Sigmoid colon (tissue), 4 donors: ENCODE measurements around the gene MIOX.

Experiments used
- EP300 ChIP-seq, 4 donors: sonication (generic); formaldehyde crosslinking; IDR thresholded peaks; one replicate each; pipeline ENCODE4 v1.6.1; 2017; ENCODE audit warnings: antibody characterized with exemption in 4 of 4
- POLR2A ChIP-seq, 2 donors: fragments of 450-650 bp; IDR thresholded peaks; one replicate each; pipeline ENCODE4 v1.6.1; 2016; ENCODE audit warnings: antibody characterized with exemption in 2 of 2, mild to moderate bottlenecking in 2 of 2, moderate library complexity in 2 of 2
- TF ChIP-seq, protein P1 (sequence below), 4 experiments: fragments of 450-650 bp in 3 of 4; fragments of 200-600 bp in 1 of 4; IDR thresholded peaks; one replicate each; pipeline ENCODE4 v1.5.1; 2016 to 2019; ENCODE audit warnings: antibody characterized with exemption in 4 of 4, mild to moderate bottlenecking in 3 of 4, moderate library complexity in 2 of 4

DNA sequence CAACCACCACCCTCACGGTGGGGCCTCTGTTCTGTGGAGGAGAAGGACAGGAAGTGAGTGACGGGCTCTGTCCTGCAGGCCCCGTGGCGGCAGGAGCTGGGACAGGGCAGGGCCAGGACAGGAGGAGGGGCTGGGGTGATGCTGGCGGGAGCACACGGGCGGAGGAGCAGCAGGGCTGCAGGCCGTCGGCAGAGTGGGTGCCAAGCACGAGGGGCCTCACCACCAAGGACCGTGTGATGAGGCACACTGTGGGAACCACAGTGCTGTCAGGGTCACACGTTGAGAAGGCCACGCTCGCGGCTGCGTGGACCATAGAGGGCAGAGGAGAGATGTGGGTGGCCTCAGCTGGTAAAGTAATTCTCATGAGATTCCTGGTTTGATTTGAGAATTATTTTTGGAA, 30.2 kb downstream of the MIOX start:
- TF ChIP-seq, protein P1, sequence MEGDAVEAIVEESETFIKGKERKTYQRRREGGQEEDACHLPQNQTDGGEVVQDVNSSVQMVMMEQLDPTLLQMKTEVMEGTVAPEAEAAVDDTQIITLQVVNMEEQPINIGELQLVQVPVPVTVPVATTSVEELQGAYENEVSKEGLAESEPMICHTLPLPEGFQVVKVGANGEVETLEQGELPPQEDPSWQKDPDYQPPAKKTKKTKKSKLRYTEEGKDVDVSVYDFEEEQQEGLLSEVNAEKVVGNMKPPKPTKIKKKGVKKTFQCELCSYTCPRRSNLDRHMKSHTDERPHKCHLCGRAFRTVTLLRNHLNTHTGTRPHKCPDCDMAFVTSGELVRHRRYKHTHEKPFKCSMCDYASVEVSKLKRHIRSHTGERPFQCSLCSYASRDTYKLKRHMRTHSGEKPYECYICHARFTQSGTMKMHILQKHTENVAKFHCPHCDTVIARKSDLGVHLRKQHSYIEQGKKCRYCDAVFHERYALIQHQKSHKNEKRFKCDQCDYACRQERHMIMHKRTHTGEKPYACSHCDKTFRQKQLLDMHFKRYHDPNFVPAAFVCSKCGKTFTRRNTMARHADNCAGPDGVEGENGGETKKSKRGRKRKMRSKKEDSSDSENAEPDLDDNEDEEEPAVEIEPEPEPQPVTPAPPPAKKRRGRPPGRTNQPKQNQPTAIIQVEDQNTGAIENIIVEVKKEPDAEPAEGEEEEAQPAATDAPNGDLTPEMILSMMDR (IDR thresholded peaks at IDR 0.05): no peak
- TF ChIP-seq EP300 (IDR thresholded peaks at IDR 0.05) (no peak), POLR2A (IDR thresholded peaks at IDR 0.05) (no peak)
